Left hindlimb (tissue), 1 donor: Measurements from ENCODE around the gene TWF2.

Experiments used
- DNase-seq: peaks from one replicate; pipeline ENCODE4 v3.0.0-alpha.2; 2018

TWF2 gene

DNA sequence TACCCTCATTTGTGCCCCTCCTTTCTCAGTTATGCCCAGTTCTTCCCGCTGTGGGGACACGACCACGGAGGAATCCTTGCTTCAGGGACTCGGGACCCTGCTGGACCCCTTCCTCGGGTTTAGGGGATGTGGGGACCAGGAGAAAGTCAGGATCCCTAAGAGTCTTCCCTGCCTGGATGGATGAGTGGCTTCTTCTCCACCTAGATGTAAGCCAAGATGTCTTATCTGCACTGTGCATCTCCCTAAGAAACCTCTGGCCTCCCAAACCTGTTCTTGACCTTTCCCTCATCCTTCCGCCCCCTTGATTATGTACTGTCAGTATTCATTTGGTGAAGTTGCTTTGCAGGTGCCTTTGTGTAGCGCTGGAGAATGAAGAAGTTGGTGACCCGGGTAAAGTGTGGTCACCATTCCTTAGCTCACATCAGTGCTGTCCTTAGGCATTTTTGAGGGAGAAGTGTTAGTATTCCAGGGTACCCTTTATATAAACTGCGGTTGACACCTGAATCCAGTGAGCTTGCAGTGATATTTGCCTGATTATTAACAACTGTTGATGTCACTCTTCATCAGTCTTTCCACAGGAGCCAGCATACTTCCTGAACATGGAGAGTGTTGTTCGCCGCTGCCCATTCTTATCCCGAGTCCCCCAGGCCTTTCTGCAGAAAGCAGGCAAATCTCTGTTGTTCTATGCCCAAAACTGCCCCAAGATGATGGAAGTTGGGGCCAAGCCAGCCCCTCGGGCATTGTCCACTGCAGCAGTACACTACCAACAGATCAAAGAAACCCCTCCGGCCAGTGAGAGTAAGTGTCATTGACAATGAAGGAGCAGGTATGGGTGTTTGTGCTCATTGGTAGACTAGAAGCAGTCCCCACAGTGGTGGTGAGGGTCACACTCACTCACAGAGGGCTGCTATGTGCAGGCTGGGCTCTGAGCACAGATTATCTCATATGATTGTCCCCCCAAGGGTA is 40.0 kb downstream of the TWF2 start:
- no peak for DNase-seq

- DNase-seq = peak; percentile 93
These were observed 40.9 kb downstream of the TWF2 start, which contains the start of gene ALAS1 for GRCh38 chr3:52197842-52198625. TSS of gene ALAS1 (plus strand) at chr3:52198160. CDS start at chr3:52199242, 1,082 bp downstream.

DNA sequence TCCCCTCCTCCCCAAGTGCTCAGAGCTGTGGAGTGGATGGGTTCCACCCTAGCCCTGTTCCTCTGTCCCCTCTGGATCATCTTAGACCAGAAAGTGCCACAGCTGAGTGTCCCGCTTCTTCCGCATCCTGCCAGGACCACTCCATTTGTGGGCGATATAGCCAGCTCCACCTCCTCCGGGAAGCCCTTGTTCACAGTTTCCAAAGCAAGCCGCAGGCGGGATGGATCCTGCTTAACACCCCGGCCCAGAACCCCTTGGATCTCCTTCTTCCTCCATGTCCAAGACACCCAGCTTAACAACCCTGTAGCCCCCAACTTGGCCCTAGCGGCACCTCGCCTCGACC is 41.5 kb downstream of the TWF2 start:
- DNase-seq = no peak

- DNase-seq = no peak
These were observed 42.0 kb downstream of the TWF2 start for GRCh38 chr3:52196977-52197376.

- DNase-seq = no peak
These were observed 43.1 kb downstream of the TWF2 start for GRCh38 chr3:52195823-52196331.

- no peak for DNase-seq
These were observed 43.7 kb downstream of the TWF2 start for GRCh38 chr3:52195291-52195597.

GRCh38 chr3:52194485-52195290 is 44.3 kb downstream of the TWF2 start:
- DNase-seq = no peak

DNA sequence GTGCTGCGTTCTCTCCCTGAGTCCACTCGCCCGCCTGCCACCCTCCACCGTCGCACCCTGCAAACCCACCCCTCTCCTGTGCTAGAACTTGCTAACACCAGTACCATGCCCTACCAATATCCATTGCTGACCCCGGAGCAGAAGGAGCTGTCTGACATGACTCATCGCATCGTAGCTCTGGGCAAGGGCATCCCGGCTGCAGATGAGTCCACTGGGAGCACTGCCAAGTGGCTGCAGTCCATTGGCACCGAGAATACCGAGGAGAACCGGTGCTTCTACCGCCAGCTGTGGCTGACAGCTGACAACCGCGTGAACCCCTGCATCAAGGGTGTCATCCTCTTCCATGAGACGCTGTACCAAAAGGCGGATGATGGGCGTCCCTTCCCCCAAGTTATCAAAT is 45.9 kb downstream of the TWF2 start:
- no peak for DNase-seq

DNA sequence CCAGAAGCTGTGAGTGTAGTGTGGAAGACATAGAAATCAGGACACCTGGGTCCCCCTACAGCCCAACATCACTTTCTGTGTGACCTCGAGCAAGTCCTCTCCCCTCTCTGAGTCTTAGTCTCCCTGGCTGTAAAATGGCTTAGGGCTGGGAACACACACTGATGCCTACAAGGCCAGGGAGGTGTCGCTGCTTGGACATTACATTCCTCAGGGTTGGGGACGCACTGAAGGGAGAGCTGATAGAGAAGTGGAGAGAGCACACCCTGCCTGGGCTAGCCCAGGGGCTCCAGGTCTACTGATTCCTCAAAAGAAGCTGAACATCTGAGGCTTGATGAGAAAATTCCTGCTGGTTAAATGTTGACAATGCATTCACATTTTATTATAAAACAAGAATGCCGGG is 47.3 kb downstream of the TWF2 start:
- DNase-seq = no peak

DNA sequence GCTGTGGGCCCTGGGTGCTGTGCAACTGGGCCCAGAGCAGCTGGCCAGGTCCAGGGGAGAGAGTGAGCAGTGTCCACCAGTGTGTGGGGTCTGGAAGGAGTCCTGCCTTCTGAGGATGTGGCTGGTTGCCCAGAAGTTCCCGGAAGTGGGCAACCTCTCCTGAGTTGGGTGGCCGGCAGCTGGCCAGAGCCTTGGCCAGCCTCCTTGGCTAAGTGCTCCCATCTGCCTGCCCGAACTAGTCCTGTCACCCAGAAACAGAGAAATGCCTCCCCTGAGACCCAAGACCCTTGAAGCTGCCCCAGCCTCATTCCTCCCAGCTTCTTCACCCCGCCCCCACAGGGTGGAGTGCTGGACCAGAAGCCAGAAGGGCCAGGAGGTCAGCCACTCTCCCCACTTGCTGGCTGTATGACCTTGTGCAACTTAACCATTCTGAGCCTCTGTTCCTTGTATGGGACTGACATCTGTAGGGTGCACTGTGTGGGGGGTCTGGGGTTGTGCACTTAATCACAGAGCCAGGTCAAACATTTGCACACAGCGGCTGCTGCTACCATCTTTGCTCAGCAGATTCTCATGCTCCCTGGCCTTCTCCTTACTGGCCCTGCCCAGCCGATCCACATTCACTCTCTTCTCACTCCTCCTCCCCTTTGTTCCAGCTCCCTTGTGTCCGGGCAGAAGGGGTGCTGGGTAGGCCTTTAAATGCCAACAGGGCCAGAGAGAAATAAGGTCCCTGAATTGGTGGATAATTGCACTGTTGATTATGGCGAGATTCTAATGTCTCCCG is 48.5 kb downstream of the TWF2 start:
- DNase-seq = peak; percentile 66

DNA sequence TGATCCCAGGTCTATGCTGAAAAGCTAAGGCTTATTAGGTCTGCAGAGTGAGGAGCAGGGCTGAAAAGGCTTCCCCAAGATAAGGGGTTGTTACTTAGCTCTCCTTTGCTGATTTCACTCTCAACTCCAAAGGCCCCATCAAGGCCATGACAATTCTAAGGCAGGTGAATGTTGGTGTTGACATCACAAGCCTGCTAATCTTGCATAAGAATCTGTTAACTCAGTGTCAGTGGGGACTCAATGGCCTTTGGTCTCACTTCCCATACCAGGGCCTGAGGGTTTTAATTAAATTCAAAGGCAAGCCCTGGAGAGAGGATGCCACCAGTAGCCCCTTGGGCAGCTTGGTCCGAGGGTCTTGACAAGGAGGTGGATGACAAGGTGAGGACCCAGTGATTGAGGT is 50.4 kb downstream of the TWF2 start:
- no peak for DNase-seq

DNA sequence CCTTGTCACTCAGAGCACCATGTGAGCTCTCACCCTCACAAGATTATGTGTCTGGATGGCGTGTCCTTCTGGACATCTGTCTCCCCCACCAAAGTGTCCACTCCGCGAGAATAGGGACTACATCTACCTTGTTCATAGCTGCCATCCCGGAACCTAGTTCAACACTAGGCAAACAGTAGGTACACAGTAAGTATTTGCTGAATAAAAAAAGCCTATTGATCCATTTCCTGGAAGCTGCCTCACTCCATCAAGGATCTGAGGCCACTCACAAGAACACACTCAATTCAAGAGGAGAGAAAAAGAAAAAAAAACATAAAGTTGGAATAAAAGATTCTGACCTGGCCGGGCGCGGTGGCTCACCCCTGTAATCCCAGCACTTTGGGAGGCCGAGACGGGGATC is 52.2 kb downstream of the TWF2 start:
- no peak for DNase-seq

GRCh38 chr3:52185837-52186236 is 53.1 kb downstream of the TWF2 start:
- no peak for DNase-seq

DNA sequence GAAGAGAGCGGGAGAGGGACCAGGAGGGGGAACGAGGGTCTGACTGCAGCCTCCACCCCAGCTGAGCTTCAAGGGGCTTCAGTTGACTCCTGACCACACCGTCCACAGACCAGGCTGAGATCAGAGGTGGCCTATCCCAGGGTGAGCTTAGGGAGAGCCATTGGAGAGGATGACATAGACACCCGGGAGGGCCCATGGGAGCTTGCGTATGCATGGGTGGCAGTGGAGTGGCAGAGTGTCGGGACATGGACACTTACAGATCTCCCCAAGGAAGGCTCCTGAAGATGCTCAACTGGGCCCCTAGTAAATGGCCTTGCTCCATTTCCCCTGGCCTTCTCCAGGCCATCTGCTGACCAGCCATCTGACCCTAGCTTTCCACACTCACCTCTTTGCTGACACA is 53.6 kb downstream of the TWF2 start:
- DNase-seq = no peak

DNA sequence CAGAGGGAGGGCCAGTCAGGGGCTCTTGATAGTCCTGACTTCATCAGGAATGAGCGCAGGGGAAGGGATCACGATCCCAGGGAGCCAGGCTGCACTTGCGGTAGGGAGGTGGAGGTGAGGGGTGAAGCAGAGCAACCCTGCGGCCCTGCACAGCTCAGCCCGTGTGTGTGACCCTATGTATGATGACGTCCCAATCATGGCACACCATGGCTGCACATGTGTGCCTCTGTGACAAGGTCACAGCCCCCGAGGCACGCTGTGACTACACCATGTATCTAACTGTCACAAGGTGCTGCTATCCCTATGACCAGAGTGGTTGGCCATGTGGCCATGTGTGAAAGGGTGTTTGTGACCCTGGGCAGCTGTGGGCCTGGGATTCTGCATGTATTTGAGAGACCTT is 54.3 kb downstream of the TWF2 start:
- no peak for DNase-seq

DNA sequence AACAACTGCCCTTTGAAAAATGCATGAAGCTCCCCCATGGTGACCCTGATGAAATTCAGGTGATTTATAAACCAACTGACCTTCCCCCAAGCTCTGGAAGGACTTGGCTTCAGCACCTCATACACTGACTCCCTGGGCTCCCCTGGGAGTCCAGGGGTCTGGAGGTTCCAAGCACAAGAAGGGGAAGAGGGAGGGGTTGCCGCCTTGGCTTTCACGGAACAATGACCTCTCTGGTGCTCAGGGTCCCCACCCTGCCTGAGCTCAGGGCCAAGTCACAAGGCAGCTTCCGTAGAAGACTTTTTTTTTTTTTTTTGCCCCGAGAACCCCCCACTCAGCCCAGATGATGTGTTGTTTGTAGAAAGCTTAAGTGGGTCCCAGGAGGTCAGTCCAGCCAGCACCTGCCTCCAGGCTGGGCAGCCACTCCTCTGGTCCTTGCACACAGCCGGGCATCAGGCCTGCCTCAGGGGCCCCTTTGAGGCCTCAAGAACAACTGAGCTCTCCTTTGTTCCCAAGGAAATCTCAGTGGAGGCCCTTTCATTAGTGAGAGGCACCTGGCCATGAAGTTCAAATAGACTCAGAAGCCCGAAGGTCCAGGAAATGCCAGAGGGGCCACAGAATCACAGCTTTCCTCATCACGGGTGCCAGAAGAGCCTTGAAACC is 55.0 kb downstream of the TWF2 start:
- no peak for DNase-seq

- no peak for DNase-seq
These were observed 56.3 kb downstream of the TWF2 start for GRCh38 chr3:52182691-52183090.

DNA sequence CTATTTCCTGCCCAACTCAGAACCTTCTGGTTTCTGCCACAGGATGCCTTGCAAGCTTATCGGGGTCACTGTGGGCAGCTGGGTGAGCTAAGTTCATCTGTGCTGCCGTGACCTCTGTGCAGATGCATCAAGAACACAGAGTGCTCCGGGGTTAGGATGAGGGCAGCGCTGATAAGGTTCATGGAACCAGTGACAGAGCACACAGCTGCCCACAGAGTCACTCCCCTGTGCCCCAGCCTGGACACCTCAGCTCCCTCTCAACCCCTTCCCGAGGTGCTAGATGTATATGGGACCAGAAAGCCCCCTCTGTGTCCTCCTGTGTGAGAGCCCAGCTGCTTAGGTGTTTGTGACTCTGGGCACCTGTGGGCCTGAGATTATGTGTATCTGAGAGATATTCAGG is 56.8 kb downstream of the TWF2 start:
- no peak for DNase-seq

DNA sequence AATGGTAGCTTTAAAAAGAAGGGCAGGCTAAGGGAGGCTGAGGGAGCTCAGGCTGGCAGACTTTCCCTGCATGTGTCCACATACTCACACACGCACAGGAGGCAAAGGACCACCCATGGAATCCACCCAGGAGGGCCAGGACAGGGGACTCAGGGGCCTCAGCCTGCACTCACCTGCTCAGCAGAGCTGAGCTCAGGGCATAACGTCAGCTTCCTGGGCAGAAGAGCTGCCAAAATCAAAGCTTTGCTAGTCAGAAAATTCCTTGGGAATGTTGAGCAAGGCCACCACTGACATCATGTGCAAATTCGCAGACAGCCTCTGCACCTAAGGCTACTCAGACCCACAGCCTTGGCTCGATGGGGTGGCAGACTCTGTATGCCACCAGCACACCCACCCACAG is 57.4 kb downstream of the TWF2 start:
- no peak for DNase-seq
